Mammary epithelial cell (primary cell): ENCODE data around the gene DEFB113.

Experiments used
- CTCF ChIP-seq, 2 donors: IDR thresholded peaks in 1 of 2; conservative IDR thresholded peaks in 1 of 2; 2 replicates each; pipeline ENCODE4 v1.5.1; 2011 to 2012; ENCODE audit warnings: inconsistent platforms in 2 of 2, low read length in 2 of 2, mild to moderate bottlenecking in 2 of 2, control low read depth in 1 of 2, low read depth in 1 of 2; ENCODE audit not compliant: insufficient read depth in 1 of 2; ENCODE audit errors: extremely low read depth in 1 of 2
- EZH2 ChIP-seq: IDR thresholded peaks from 2 replicates; pipeline ENCODE4 v1.6.1; 2012; ENCODE audit warnings: low read length, inconsistent platforms, borderline replicate concordance

GRCh38 chr6:49964064-49964463, 5.4 kb downstream of the DEFB113 start, which contains the start of gene DEFB114:
- TF ChIP-seq EZH2 (no peak), CTCF (conservative IDR thresholded peaks at IDR 0.05 in 1 of 2, IDR thresholded peaks at IDR 0.05 in 1 of 2; ENCODE audit: extremely low read depth in 1 of 2, insufficient read depth in 1 of 2, low read depth in 1 of 2, low read length in 2 of 2) (no peak)
